Measurements from ENCODE around the gene MARK2.

- TF ChIP-seq, protein P1, sequence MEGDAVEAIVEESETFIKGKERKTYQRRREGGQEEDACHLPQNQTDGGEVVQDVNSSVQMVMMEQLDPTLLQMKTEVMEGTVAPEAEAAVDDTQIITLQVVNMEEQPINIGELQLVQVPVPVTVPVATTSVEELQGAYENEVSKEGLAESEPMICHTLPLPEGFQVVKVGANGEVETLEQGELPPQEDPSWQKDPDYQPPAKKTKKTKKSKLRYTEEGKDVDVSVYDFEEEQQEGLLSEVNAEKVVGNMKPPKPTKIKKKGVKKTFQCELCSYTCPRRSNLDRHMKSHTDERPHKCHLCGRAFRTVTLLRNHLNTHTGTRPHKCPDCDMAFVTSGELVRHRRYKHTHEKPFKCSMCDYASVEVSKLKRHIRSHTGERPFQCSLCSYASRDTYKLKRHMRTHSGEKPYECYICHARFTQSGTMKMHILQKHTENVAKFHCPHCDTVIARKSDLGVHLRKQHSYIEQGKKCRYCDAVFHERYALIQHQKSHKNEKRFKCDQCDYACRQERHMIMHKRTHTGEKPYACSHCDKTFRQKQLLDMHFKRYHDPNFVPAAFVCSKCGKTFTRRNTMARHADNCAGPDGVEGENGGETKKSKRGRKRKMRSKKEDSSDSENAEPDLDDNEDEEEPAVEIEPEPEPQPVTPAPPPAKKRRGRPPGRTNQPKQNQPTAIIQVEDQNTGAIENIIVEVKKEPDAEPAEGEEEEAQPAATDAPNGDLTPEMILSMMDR (IDR thresholded peaks at IDR 0.05) = no peak
- no peak for TF ChIP-seq POLR2A (IDR thresholded peaks at IDR 0.05)
Measured at GRCh38 chr11:63907063-63907462, 68.2 kb downstream of the MARK2 start.
